IMR-90 (cell line): Measurements from ENCODE around the gene SLIT3. TPM values are rescaled to one million over a fixed set of nuclear protein-coding genes. Genes with fewer than 3 reads are reported as not detected.

Source experiments
- ATAC-seq: fragments of 200-7000 bp; cut with Tn5 transposase; 2 replicates; pipeline ENCODE4 v1.9.1; 2020; ENCODE audit warnings: low read depth, mild to moderate bottlenecking, moderate library complexity
- BruUV-seq: library from RNA; stranded (reverse); fragments of 400-500 nt; replicated peaks from 2 replicates; lab custom pipeline; 2021; lab: Mats Ljungman, UMichigan
- CTCF ChIA-PET: fragments of 300-600 bp; formaldehyde crosslinking; extraction: SDS; loops from one replicate; lab custom pipeline; 2021; ENCODE audit warnings: antibody characterized with exemption; lab: Yijun Ruan, JAX
- POLR2A ChIA-PET: fragments of 300-600 bp; sonication (Branson Sonifier 250); formaldehyde crosslinking; loops from one replicate; lab custom pipeline; 2022; ENCODE audit warnings: antibody characterized with exemption; ENCODE audit not compliant: unreplicated experiment; lab: Charles Lee
- DNase-seq: peaks from one replicate; pipeline ENCODE4 v3.0.0; 2013
- H2AFZ ChIP-seq: replicated peaks from 2 replicates; pipeline ENCODE3; 2013; ENCODE audit warnings: low read length, mild to moderate bottlenecking; ENCODE audit not compliant: poor library complexity
- H2AK5ac ChIP-seq: 2 replicates; pipeline ENCODE4 v1.6.1; 2013; ENCODE audit warnings: low read depth, low read length, inconsistent platforms
- H2AK9ac ChIP-seq: replicated peaks from 2 replicates; pipeline ENCODE3; 2013; ENCODE audit warnings: mild to moderate bottlenecking, low read depth, low read length, moderate library complexity; ENCODE audit not compliant: poor library complexity
- H2BK120ac ChIP-seq: 2 replicates; pipeline ENCODE4 v1.6.1; 2013; ENCODE audit warnings: low read depth, low read length, inconsistent platforms
- H2BK15ac ChIP-seq: 3 replicates; pipeline ENCODE4 v1.6.1; 2013; ENCODE audit warnings: low read depth, low read length, inconsistent platforms
- H2BK20ac ChIP-seq: 2 replicates; pipeline ENCODE4 v1.6.1; 2013; ENCODE audit warnings: low read depth, mild to moderate bottlenecking, inconsistent platforms, low read length, moderate library complexity
- H2BK5ac ChIP-seq: 2 replicates; pipeline ENCODE4 v1.6.1; 2013; ENCODE audit warnings: mild to moderate bottlenecking, low read depth, low read length, inconsistent platforms; ENCODE audit not compliant: poor library complexity, severe bottlenecking
- H3K14ac ChIP-seq: replicated peaks from 2 replicates; pipeline ENCODE4 v1.6.1; 2013; ENCODE audit warnings: low read depth, low read length, inconsistent platforms
- H3K18ac ChIP-seq: 2 replicates; pipeline ENCODE4 v1.6.1; 2013; ENCODE audit warnings: low read depth, low read length, control low read depth
- H3K23ac ChIP-seq: 2 replicates; pipeline ENCODE4 v1.6.1; 2013; ENCODE audit warnings: low read depth, low read length, inconsistent platforms
- H3K27ac ChIP-seq: 2 replicates; pipeline ENCODE4 v1.5.1; 2013; ENCODE audit warnings: mild to moderate bottlenecking, control low read depth, low read length; ENCODE audit not compliant: insufficient read depth
- H3K27me3 ChIP-seq: 2 replicates; pipeline ENCODE4 v1.6.1; 2013; ENCODE audit warnings: low read length; ENCODE audit not compliant: control insufficient read depth, insufficient read depth
- H3K36me3 ChIP-seq: 2 replicates; pipeline ENCODE4 v1.6.1; 2013; ENCODE audit warnings: low read length, mixed read lengths; ENCODE audit not compliant: control insufficient read depth, insufficient read depth
- H3K4ac ChIP-seq: 2 replicates; pipeline ENCODE4 v1.6.1; 2013; ENCODE audit warnings: low read depth, low read length, inconsistent platforms
- H3K4me1 ChIP-seq: 2 replicates; pipeline ENCODE4 v1.6.1; 2013; ENCODE audit warnings: low read length, mixed read lengths; ENCODE audit not compliant: control insufficient read depth, insufficient read depth
- H3K4me2 ChIP-seq: 2 replicates; pipeline ENCODE4 v1.6.1; 2013; ENCODE audit warnings: low read depth, mild to moderate bottlenecking, control low read depth, low read length, moderate library complexity
- H3K4me3 ChIP-seq: 2 replicates; pipeline ENCODE4 v1.5.1; 2013; ENCODE audit warnings: low read depth, mild to moderate bottlenecking, control low read depth, low read length, moderate library complexity; ENCODE audit not compliant: insufficient read depth
- H3K56ac ChIP-seq: 2 replicates; pipeline ENCODE4 v1.6.1; 2013; ENCODE audit warnings: low read length, inconsistent platforms; ENCODE audit not compliant: insufficient read depth; ENCODE audit errors: extremely low read depth
- H3K79me1 ChIP-seq, 2 experiments: 2 replicates each; pipeline ENCODE4 v1.6.1; 2013; ENCODE audit warnings: low read length in 2 of 2, inconsistent platforms in 1 of 2, low read depth in 1 of 2
- H3K9ac ChIP-seq: 2 replicates; pipeline ENCODE4 v1.6.1; 2013; ENCODE audit warnings: low read depth, low read length, control low read depth
- H3K9me1 ChIP-seq: 2 replicates; pipeline ENCODE4 v1.6.1; 2013; ENCODE audit warnings: low read length, inconsistent platforms; ENCODE audit not compliant: insufficient read depth
- H3K9me3 ChIP-seq: 2 replicates; pipeline ENCODE4 v1.6.1; 2013; ENCODE audit warnings: low read length; ENCODE audit not compliant: control insufficient read depth, insufficient read depth
- H4K20me1 ChIP-seq: 2 replicates; pipeline ENCODE4 v1.6.1; 2013; ENCODE audit warnings: low read length, inconsistent platforms; ENCODE audit not compliant: insufficient read depth
- H4K5ac ChIP-seq: 2 replicates; pipeline ENCODE4 v1.6.1; 2013; ENCODE audit warnings: mild to moderate bottlenecking, low read depth, low read length, control low read depth
- H4K8ac ChIP-seq, 2 experiments: 2 replicates each; pipeline ENCODE4 v1.6.1; 2013; ENCODE audit warnings: low read depth in 2 of 2, low read length in 2 of 2, control low read depth in 1 of 2, inconsistent platforms in 1 of 2
- H4K91ac ChIP-seq: 2 replicates; pipeline ENCODE4 v1.6.1; 2013; ENCODE audit warnings: low read depth, low read length, inconsistent platforms; ENCODE audit not compliant: insufficient read depth
- BHLHE40 ChIP-seq: fragments of 150-350 bp; IDR thresholded peaks from 2 replicates; pipeline ENCODE4 v1.6.1; 2016; ENCODE audit warnings: mild to moderate bottlenecking, low read depth, low read length
- CHD1 ChIP-seq: IDR thresholded peaks from 2 replicates; pipeline ENCODE4 v1.6.1; 2012; ENCODE audit warnings: low read depth, low read length, improper control_type of control experiment
- FOS ChIP-seq: fragments of 150-350 bp; IDR thresholded peaks from 2 replicates; pipeline ENCODE4 v1.6.1; 2016; ENCODE audit warnings: low read depth, low read length
- POLR2A ChIP-seq: IDR thresholded peaks from 2 replicates; pipeline ENCODE4 v1.6.1; 2012; ENCODE audit warnings: mild to moderate bottlenecking, low read depth, low read length
- RAD21 ChIP-seq: IDR thresholded peaks from 2 replicates; pipeline ENCODE4 v1.6.1; 2012; ENCODE audit warnings: low read length, improper control_type of control experiment
- RFX5 ChIP-seq: IDR thresholded peaks from 2 replicates; pipeline ENCODE4 v1.8.0; 2012; ENCODE audit warnings: low read depth, mild to moderate bottlenecking, low read length, moderate library complexity
- SMC3 ChIP-seq: fragments of 150-350 bp; IDR thresholded peaks from 2 replicates; pipeline ENCODE4 v1.6.1; 2016; ENCODE audit warnings: low read depth, mild to moderate bottlenecking, antibody characterized with exemption, low read length, moderate library complexity
- WGBS, 2 experiments: methylation state at CpG; one replicate each; pipeline versions ENCODE4 v1.1.5 to v1.1.7; 2013; ENCODE audit warnings: missing lambda C conversion rate in 2 of 2; ENCODE audit not compliant: insufficient read length in 1 of 2; ENCODE audit errors: extremely low coverage in 2 of 2; 5-methylcytosine and 5-hydroxymethylcytosine counted together
- dilution Hi-C: fragments of 300-500 bp; cut with HindIII; formaldehyde crosslinking; loops from one replicate; pipeline ENCODE4 v1.14.3; 2018; ENCODE audit warnings: low sequenced_read_pairs; ENCODE audit not compliant: unreplicated experiment
- in situ Hi-C: fragments of 300-500 bp; cut with MboI; formaldehyde crosslinking; loops from 3 replicates; pipeline ENCODE4 v1.14.3; 2019; ENCODE audit warnings: low sequenced_read_pairs, inconsistent platforms, mixed read lengths
- intact Hi-C: fragments of 100-400 bp; cut with micrococcal nuclease; formaldehyde crosslinking; loops from 2 replicates; pipeline ENCODE4 v1.10.0; 2022
- polyA plus RNA-seq, 3 experiments: library from polyadenylated mRNA; depleted of rRNA; stranded (reverse); fragments of >200 nt; gene quantifications; 2 replicates each; pipeline ENCODE4 v1.2.3, GENCODE V29; 2012; ENCODE audit warnings: low replicate concordance in 1 of 3
- total RNA-seq: library from RNA; depleted of rRNA; stranded (reverse); fragments of >200 nt; gene quantifications from 2 replicates; pipeline ENCODE4 v1.2.3, GENCODE V29; 2012

SLIT3 gene
- total and polyA plus RNA-seq, 2 of the 4 experiments (the other 2 are of a cell fraction): 0.18 to 0.50 TPM

DNA sequence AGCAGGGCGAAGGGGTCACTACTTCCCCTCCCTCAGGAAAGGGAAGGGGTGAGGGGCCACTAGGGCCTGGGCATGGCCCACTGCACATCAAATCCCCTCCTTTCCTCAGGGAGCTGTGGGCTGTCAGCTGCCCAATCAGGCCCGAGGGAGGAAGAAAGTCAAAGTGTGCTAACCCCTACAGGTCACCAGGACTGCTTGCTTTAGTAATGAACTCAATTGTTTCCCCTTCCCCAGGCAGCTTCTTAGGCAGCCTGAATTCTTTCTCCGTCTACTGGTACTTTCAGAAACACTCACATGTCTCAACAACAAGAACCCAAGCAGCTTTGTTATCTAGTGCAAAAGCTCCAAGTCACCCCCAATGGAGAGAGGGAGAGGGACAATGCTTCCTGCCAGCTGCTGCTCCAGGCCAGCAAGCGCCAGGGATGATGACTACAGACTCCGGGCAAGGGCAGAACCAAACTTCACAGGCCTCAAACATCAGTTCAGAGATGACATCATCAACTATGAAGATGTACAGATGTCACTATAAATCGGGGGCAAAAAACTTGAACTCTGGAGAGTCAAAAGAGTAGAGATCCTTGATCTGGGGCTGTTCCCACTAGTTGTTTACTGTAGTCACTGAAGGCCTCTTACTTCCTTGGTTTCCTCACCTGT lies 100.7 kb downstream of the SLIT3 start:
- no peak overlapping the region for H2BK20ac ChIP-seq
- POLR2A ChIA-PET: no interaction called here
- no peak overlapping the region for H2BK120ac ChIP-seq
- CTCF ChIA-PET: no interaction called here
- no peak overlapping the region for H3K56ac ChIP-seq
- H2BK15ac ChIP-seq: no peak overlapping the region
- H3K18ac ChIP-seq: no peak overlapping the region
- in situ Hi-C loops: no loop called here
- H3K36me3 ChIP-seq: no peaks in the 10 kb centered on the region
- intact Hi-C loops: no loop called here
- no peak overlapping the region for H4K5ac ChIP-seq
- no peak overlapping the region for H4K8ac ChIP-seq
- H3K27ac ChIP-seq: no peak overlapping the region
- TF ChIP-seq POLR2A (no peak), CHD1 (no peak), RFX5 (no peak), BHLHE40 (no peak), RAD21 (no peak), SMC3 (no peak), FOS (no peak)
- no peak overlapping the region for H2AK9ac ChIP-seq
- H4K20me1 ChIP-seq: no peaks in the 10 kb centered on the region
- no CpG with 5 or more reads among the region's 6 CpGs for WGBS, 2 experiments
- no peaks in the 10 kb centered on the region for H3K27me3 ChIP-seq
- no peak overlapping the region for H2BK5ac ChIP-seq
- no peak overlapping the region for H3K14ac ChIP-seq
- peaks cover 8% of the 10 kb centered on the region; the same call in 1 of the 2 replicates for H3K9me3 ChIP-seq
- H2AFZ ChIP-seq: no peak overlapping the region
- dilution Hi-C loops: no loop called here
- H3K9me1 ChIP-seq: no peaks in the 10 kb centered on the region
- BruUV-seq: no TSS peak
- no peak overlapping the region for H4K91ac ChIP-seq
- ATAC-seq: no peak
- H3K4me3 ChIP-seq: no peak overlapping the region
- no peak overlapping the region for H3K4ac ChIP-seq
- no peak overlapping the region for H2AK5ac ChIP-seq
- no peak overlapping the region for H3K9ac ChIP-seq
- no peak for DNase-seq
- no peaks in the 10 kb centered on the region for H3K4me1 ChIP-seq
- H3K23ac ChIP-seq: no peak overlapping the region
- no peak overlapping the region for H3K4me2 ChIP-seq
- no peaks in the 10 kb centered on the region for H3K79me1 ChIP-seq
